Muscle layer of duodenum (tissue), 2 donors: ENCODE measurements around the gene HNRNPM.
"Not testable (repeated sequence)": the region's sequence is repeated elsewhere in the genome, so short reads cannot be mapped to it uniquely, and the experiment has no call there.

Experiments used
- H3K27ac ChIP-seq: one replicate; pipeline ENCODE4 v1.7.0; 2013; ENCODE audit warnings: mild to moderate bottlenecking, low read length
- H3K27me3 ChIP-seq: one replicate; pipeline ENCODE4 v1.7.0; 2013; ENCODE audit warnings: low read depth, mild to moderate bottlenecking, control low read depth, low read length
- H3K36me3 ChIP-seq, 2 donors: one replicate each; pipeline ENCODE4 v1.7.0; 2013; ENCODE audit warnings: low read length in 2 of 2, control low read depth in 1 of 2, mild to moderate bottlenecking in 1 of 2; ENCODE audit not compliant: insufficient read depth in 2 of 2, control insufficient read depth in 1 of 2
- H3K4me1 ChIP-seq, 2 donors: one replicate each; pipeline ENCODE4 v1.7.0; 2013; ENCODE audit warnings: low read length in 2 of 2, mild to moderate bottlenecking in 2 of 2, control low read depth in 1 of 2, moderate library complexity in 1 of 2; ENCODE audit not compliant: insufficient read depth in 2 of 2, control insufficient read depth in 1 of 2
- H3K4me3 ChIP-seq, 2 donors: one replicate each; pipeline ENCODE4 v1.7.0; 2013; ENCODE audit warnings: low read length in 2 of 2, low read depth in 1 of 2, mild to moderate bottlenecking in 1 of 2
- H3K9me3 ChIP-seq, 2 donors: one replicate each; pipeline ENCODE4 v1.7.0; 2013; ENCODE audit warnings: low read length in 2 of 2, control low read depth in 1 of 2, mild to moderate bottlenecking in 1 of 2; ENCODE audit not compliant: control insufficient read depth in 1 of 2
- donor health status: healthy.

Gene HNRNPM

GRCh38 chr19:8403098-8403819 is 41.5 kb upstream of the HNRNPM start:
- Histone ChIP-seq H3K27ac (no peak overlapping the region), H3K9me3 (no peaks in the 10 kb centered on the region), H3K4me1 (peaks cover 0 to 11% of the 10 kb centered on the region in 2 donors), H3K27me3 (no peaks in the 10 kb centered on the region), H3K4me3 (peak overlapping the region in 1 of 2 donors; percentile 51), H3K36me3 (peaks cover 11 to 36% of the 10 kb centered on the region in 2 donors)

- peaks cover 0 to 8% of the 10 kb centered on the region in 2 donors for H3K4me1 ChIP-seq
- no peaks in the 10 kb centered on the region for H3K27me3 ChIP-seq
- H3K27ac ChIP-seq, result no peak overlapping the region
- H3K36me3 ChIP-seq, result peaks cover 11 to 36% of the 10 kb centered on the region in 2 donors
- peak overlapping the region in 1 of 2 donors; percentile 51 for H3K4me3 ChIP-seq
- no peaks in the 10 kb centered on the region for H3K9me3 ChIP-seq
Observed at GRCh38 chr19:8403820-8404109, 41.0 kb upstream of the HNRNPM start.

GRCh38 chr19:8404391-8405151 is 40.2 kb upstream of the HNRNPM start:
- no peaks in the 10 kb centered on the region for H3K27me3 ChIP-seq
- no peaks in the 10 kb centered on the region for H3K9me3 ChIP-seq
- H3K4me3 ChIP-seq, result peak overlapping the region in 1 of 2 donors; percentile 51
- H3K36me3 ChIP-seq, result peaks cover 11 to 30% of the 10 kb centered on the region in 2 donors
- peaks cover 0 to 8% of the 10 kb centered on the region in 2 donors for H3K4me1 ChIP-seq
- H3K27ac ChIP-seq, result no peak overlapping the region

- not testable (repeated sequence) for H3K9me3 ChIP-seq, H3K27me3 ChIP-seq, H3K27ac ChIP-seq, H3K36me3 ChIP-seq, H3K4me3 ChIP-seq
- peaks cover 4 to 23% of the 10 kb centered on the region in 2 donors for H3K4me1 ChIP-seq
Observed at GRCh38 chr19:8410718-8411117, 34.1 kb upstream of the HNRNPM start.

GRCh38 chr19:8412783-8413628 is 31.8 kb upstream of the HNRNPM start, which contains the start of gene MARCHF2:
Gene MARCHF2, plus strand, starts transcription at chr19:8413305. Its CDS starts 8,536 bp downstream, at chr19:8421841.
- H3K4me3 ChIP-seq, result peak within 1 kb of the TSS; percentile 81 to 86
- no peaks in the 10 kb centered on the region for H3K9me3 ChIP-seq
- H3K4me1 ChIP-seq, result peaks cover 5 to 37% of the 10 kb centered on the region in 2 donors
- H3K27ac ChIP-seq, result no peak within 1 kb of the TSS
- H3K27me3 ChIP-seq, result no peaks in the 10 kb centered on the region
- no peaks in the 10 kb centered on the region for H3K36me3 ChIP-seq

- Histone ChIP-seq H3K27ac (no peak overlapping the region), H3K27me3 (no peaks in the 10 kb centered on the region), H3K36me3 (no peaks in the 10 kb centered on the region), H3K4me3 (peak overlapping the region; percentile 81 to 86), H3K4me1 (peaks cover 8 to 43% of the 10 kb centered on the region in 2 donors), H3K9me3 (no peaks in the 10 kb centered on the region)
Observed at GRCh38 chr19:8413629-8413995, 31.2 kb upstream of the HNRNPM start.

- peaks cover 0 to 3% of the 10 kb centered on the region in 2 donors for H3K36me3 ChIP-seq
- no peaks in the 10 kb centered on the region for H3K27me3 ChIP-seq
- peaks cover 8 to 43% of the 10 kb centered on the region in 2 donors for H3K4me1 ChIP-seq
- no peak overlapping the region for H3K4me3 ChIP-seq
- H3K9me3 ChIP-seq, result no peaks in the 10 kb centered on the region
- H3K27ac ChIP-seq, result peak overlapping the region; percentile 39
Observed at GRCh38 chr19:8416796-8417195, 28.0 kb upstream of the HNRNPM start.

GRCh38 chr19:8421484-8422461 is 23.0 kb upstream of the HNRNPM start:
- Histone ChIP-seq H3K4me3 (no peak overlapping the region), H3K27ac (no peak overlapping the region), H3K4me1 (peaks cover 7 to 20% of the 10 kb centered on the region in 2 donors), H3K9me3 (no peaks in the 10 kb centered on the region), H3K36me3 (peaks cover 0 to 14% of the 10 kb centered on the region in 2 donors), H3K27me3 (no peaks in the 10 kb centered on the region)

- H3K4me3 ChIP-seq, result peak overlapping the region in 1 of 2 donors; percentile 40
- H3K27me3 ChIP-seq, result no peaks in the 10 kb centered on the region
- peaks cover 3 to 5% of the 10 kb centered on the region in 2 donors for H3K4me1 ChIP-seq
- no peaks in the 10 kb centered on the region for H3K9me3 ChIP-seq
- peak overlapping the region; percentile 79 for H3K27ac ChIP-seq
- H3K36me3 ChIP-seq, result peaks cover 0 to 21% of the 10 kb centered on the region in 2 donors
Observed at GRCh38 chr19:8423817-8424223, 21.0 kb upstream of the HNRNPM start.

- not testable (repeated sequence) for H3K4me3 ChIP-seq
Observed at GRCh38 chr19:8425331-8425730, 19.4 kb upstream of the HNRNPM start.

More at GRCh38 chr19:8425331-8425730, 19.4 kb upstream of the HNRNPM start:
- not testable (repeated sequence) for H3K4me1 ChIP-seq, H3K27ac ChIP-seq, H3K27me3 ChIP-seq, H3K9me3 ChIP-seq
- peaks cover 0 to 26% of the 10 kb centered on the region in 2 donors for H3K36me3 ChIP-seq
